BE2C (cell line): ENCODE results near the gene RPS6KB2.

Experiments used
- DNase-seq: peaks from one replicate; pipeline ENCODE4 v3.0.0-alpha.2; 2020
- H3K27me3 ChIP-seq: fragments of 250-450 bp; sonication (Bioruptor Pico); 2 replicates; pipeline ENCODE4 v1.5.1; 2020; ENCODE audit warnings: mild to moderate bottlenecking
- H3K36me3 ChIP-seq: fragments of 250-450 bp; sonication (Bioruptor Pico); 2 replicates; pipeline ENCODE4 v1.5.1; 2020; ENCODE audit warnings: mild to moderate bottlenecking
- H3K4me1 ChIP-seq: fragments of 250-450 bp; sonication (Bioruptor Pico); 2 replicates; pipeline ENCODE4 v1.5.1; 2020
- H3K4me3 ChIP-seq: 2 replicates; pipeline ENCODE4 v1.5.1; 2011; ENCODE audit warnings: low read depth, low read length
- H3K9me3 ChIP-seq: fragments of 250-450 bp; sonication (Bioruptor Pico); 2 replicates; pipeline ENCODE4 v1.5.1; 2020
- TF ChIP-seq, protein P1 (sequence below): IDR thresholded peaks from 2 replicates; pipeline ENCODE4 v1.5.1; 2012; ENCODE audit warnings: mild to moderate bottlenecking, low read depth, low read length

The RPS6KB2 gene

DNA sequence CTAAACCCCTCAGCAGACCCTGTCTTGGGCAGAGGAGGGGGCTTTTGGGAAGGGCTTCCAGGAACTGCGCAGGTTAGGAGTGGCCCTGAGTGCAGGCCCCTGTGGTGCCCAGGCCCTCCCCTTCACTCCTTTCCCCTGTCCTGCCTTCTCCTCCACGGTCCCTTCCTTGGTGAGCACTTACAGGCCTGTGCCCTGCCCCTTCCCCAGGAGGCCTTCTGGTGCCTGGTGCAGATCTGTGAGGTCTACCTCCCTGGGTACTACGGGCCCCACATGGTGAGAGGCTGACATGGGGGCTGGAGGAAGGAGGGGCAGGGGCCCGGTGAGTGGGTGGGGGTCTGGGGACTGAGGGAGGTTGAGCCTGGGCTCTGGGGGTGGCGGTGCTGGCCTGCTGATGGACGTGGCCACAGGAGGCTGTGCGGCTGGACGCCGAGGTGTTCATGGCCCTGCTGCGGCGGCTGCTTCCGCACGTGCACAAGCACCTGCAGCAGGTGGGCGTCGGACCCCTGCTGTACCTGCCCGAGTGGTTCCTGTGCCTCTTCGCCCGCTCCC is 21.8 kb upstream of the RPS6KB2 start:
- DNase-seq: no peak
- Histone ChIP-seq H3K9me3 (no peaks in the 10 kb centered on the region), H3K4me3 (no peak overlapping the region), H3K27me3 (no peaks in the 10 kb centered on the region), H3K36me3 (no peaks in the 10 kb centered on the region), H3K4me1 (peaks cover 5% of the 10 kb centered on the region; the same call in 1 of the 2 replicates)
- TF ChIP-seq, protein P1, sequence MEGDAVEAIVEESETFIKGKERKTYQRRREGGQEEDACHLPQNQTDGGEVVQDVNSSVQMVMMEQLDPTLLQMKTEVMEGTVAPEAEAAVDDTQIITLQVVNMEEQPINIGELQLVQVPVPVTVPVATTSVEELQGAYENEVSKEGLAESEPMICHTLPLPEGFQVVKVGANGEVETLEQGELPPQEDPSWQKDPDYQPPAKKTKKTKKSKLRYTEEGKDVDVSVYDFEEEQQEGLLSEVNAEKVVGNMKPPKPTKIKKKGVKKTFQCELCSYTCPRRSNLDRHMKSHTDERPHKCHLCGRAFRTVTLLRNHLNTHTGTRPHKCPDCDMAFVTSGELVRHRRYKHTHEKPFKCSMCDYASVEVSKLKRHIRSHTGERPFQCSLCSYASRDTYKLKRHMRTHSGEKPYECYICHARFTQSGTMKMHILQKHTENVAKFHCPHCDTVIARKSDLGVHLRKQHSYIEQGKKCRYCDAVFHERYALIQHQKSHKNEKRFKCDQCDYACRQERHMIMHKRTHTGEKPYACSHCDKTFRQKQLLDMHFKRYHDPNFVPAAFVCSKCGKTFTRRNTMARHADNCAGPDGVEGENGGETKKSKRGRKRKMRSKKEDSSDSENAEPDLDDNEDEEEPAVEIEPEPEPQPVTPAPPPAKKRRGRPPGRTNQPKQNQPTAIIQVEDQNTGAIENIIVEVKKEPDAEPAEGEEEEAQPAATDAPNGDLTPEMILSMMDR: no peak

DNA sequence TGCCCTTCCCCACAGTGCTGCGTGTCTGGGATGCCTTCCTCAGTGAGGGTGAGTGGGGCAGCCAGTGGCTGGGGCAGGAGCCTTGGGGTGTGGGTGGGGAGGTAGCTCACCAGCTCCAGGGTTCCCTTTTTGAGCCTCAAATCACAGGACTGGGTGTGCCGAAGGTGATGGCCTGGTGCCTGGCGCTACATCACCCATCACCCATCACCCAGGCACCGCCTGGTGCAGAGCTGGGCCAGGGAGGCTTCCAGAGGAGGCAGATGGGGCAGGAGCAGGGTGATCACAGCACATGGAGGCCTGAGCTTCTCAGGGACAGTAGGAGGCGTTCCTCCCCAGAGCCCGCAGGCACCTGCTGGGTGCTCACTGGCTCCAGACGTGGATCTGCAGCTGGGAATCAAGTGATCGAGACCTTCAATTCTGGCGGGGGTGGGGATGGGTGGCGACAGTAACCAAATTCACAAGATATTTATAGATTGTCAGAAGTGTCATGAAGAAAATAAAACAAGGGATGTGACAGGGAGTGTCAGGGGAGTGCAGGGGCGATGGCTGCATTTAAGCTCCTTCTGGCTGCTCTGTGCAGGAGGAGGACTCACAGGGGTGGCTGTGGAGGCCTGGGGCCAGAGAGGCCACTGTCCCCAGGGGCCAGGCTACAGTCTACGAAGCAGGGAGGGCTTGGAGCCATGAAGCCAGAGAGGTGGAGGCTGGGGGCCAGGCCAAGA is 21.2 kb upstream of the RPS6KB2 start:
- Histone ChIP-seq H3K4me1 (peaks cover 5% of the 10 kb centered on the region; the same call in 1 of the 2 replicates), H3K4me3 (no peak overlapping the region), H3K36me3 (no peaks in the 10 kb centered on the region), H3K27me3 (no peaks in the 10 kb centered on the region), H3K9me3 (no peaks in the 10 kb centered on the region)
- no peak for DNase-seq
- TF ChIP-seq, protein P1: 0 out of 2 replicates have a peak, but pooled peaks have one; percentile 15

DNA sequence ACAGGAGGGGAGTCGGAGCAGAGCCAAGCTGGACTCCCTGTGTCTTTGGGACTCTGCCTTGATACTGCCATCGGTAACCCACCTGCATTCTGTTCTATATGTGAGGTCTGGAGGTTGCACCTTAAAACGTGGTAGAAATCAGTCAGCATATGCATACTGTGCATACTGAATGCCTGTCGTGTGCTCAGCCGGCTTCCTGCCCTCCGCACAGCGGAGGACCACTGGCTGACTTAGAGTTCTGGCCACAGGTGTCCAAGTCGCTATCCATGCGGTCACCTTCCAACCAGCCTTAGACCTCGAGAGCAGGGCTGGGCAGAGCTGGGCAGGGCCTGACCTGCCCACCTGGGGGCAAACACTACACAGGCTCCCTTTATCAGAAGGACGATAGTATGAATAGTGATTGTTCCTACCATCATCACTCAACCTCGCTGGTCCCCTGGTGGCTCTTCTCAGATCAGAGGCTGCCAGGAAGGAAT is 20.6 kb upstream of the RPS6KB2 start:
- no peaks in the 10 kb centered on the region for H3K27me3 ChIP-seq
- no peaks in the 10 kb centered on the region for H3K9me3 ChIP-seq
- no peak overlapping the region for H3K4me3 ChIP-seq
- DNase-seq: no peak
- peaks cover 5% of the 10 kb centered on the region; the same call in 1 of the 2 replicates for H3K4me1 ChIP-seq
- no peaks in the 10 kb centered on the region for H3K36me3 ChIP-seq
- TF ChIP-seq, protein P1: no peak

DNA sequence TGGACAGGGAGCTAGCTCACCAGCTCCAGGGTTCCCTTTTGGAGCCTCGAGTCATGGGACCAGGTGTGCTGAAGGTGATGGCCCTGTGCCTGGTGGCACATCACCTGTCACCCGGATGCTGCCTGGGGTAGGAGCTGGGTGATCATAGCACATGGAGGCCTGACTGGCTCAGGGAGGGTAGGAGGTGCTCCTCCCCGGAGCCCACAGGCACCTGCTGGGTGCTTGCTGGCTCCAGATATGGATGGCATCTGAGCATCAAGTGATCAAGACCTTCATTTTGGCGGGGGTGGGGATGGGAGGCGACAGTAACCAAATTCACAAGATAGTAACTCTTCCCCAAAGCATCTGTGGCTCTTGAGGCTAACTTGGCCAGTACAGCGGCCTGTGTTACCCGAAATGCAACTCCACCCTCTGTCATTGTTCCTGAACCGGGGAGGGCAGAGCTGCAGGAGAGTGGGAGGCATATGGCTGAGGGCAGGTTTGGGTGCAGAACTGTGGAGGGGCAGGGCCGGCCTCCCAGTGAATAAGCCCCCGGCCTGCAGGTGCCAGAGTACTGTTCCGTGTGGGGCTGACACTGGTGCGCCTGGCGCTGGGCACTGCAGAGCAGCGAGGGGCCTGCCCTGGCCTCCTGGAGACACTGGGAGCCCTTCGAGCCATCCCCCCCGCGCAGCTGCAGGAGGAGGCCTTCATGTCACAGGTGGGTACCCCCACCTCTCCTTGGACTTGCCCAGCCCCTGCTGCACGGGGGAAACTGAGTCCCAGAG is 19.7 kb upstream of the RPS6KB2 start:
- Histone ChIP-seq H3K4me1 (peaks cover 5% of the 10 kb centered on the region; the same call in 1 of the 2 replicates), H3K4me3 (no peak overlapping the region), H3K9me3 (no peaks in the 10 kb centered on the region), H3K36me3 (no peaks in the 10 kb centered on the region), H3K27me3 (no peaks in the 10 kb centered on the region)
- TF ChIP-seq, protein P1: no peak
- DNase-seq: no peak

DNA sequence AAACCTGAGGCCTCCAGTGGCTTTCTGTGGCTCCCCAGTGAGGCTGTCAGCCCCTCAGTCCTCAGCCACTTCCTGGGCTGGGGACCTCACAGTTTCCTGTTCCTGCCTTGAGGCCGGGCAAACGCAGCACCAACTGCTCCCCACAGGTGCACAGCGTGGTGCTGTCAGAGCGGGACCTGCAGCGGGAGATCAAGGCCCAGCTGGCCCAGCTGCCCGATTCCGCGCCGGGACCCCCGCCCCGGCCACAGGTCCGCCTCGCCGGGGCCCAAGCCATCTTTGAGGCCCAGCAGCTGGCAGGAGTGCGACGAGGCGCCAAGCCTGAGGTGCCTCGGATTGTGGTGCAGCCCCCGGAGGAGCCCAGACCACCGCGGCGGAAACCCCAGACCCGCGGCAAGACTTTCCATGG is 19.0 kb upstream of the RPS6KB2 start:
- no peaks in the 10 kb centered on the region for H3K9me3 ChIP-seq
- no peak overlapping the region for H3K4me3 ChIP-seq
- H3K27me3 ChIP-seq: no peaks in the 10 kb centered on the region
- TF ChIP-seq, protein P1: no peak
- no peak for DNase-seq
- H3K36me3 ChIP-seq: no peaks in the 10 kb centered on the region
- peaks cover 5% of the 10 kb centered on the region; the same call in 1 of the 2 replicates for H3K4me1 ChIP-seq
